Left colon (tissue), 2 donors: ENCODE results near the gene ARID5B. TPM values are rescaled to one million over a fixed set of nuclear protein-coding genes. Genes with fewer than 3 reads are reported as not detected.
"Not testable (repeated sequence)": the region's sequence is repeated elsewhere in the genome, so short reads cannot be mapped to it uniquely, and the experiment has no call there.

Source experiments
- ATAC-seq: fragments of 200-7000 bp; cut with Tn5 transposase; one replicate; pipeline ENCODE4 v1.9.1; 2020; ENCODE audit warnings: mild to moderate bottlenecking, moderate library complexity
- DNase-seq, 2 donors: peaks; one replicate each; pipeline ENCODE4 v3.0.0-alpha.2; 2020
- intact Hi-C, 2 donors: fragments of 100-400 bp; cut with DNase I in 1 of 2; cut with micrococcal nuclease in 1 of 2; formaldehyde crosslinking; loops; one replicate each; pipeline versions ENCODE4 v1.11.2 to v1.14.0; 2022; cut with DNase I, micrococcal nuclease
- total RNA-seq, 2 donors: library from RNA; stranded (reverse); fragmentation: NEBNext Ultra II Directional; extraction: Animal tissue kit (Norgen Biotek cat#: 25700); gene quantifications; one replicate each; pipeline ENCODE4 v1.2.1, GENCODE V29; 2021
- donor health status: DM: no; HTN: no; CAD: no.
- donor health status: DM: yes; HTN: yes; CAD: no.

ARID5B gene
- total RNA-seq, 2 donors from 2014 or later, result 20.0 to 20.5 TPM

- DNase-seq, result no peak
- intact Hi-C loops, result no loop called here
- ATAC-seq, result no peak
Observed at GRCh38 chr10:61973169-61973568, 71.7 kb downstream of the ARID5B start.

DNA sequence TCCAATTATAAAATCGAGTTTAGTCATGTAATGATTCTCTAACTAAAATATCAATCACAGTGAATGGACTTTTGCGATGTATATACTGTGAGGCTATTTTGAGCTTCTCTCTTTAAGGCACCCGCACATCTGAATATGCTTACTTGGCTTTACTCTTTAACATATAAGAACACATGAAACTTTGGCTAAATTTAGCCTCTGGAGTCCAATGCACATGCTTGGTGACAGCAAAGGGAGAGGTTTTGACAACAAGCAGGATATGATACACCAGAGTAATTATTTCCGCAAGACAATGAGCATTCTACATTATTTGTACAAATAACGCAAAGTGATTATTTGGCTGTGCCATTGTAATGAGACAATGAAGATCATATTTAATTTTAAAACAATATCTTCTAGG lies 72.4 kb downstream of the ARID5B start:
- no peak for ATAC-seq
- no peak for DNase-seq

GRCh38 chr10:61974601-61975390 lies 73.3 kb downstream of the ARID5B start:
- intact Hi-C loops, result no loop called here
- no peak for ATAC-seq
- DNase-seq, result peak; percentile 51 to 74

More for the DNA sequence above, 72.4 kb downstream of the ARID5B start:
- intact Hi-C loops, result no loop called here

DNA sequence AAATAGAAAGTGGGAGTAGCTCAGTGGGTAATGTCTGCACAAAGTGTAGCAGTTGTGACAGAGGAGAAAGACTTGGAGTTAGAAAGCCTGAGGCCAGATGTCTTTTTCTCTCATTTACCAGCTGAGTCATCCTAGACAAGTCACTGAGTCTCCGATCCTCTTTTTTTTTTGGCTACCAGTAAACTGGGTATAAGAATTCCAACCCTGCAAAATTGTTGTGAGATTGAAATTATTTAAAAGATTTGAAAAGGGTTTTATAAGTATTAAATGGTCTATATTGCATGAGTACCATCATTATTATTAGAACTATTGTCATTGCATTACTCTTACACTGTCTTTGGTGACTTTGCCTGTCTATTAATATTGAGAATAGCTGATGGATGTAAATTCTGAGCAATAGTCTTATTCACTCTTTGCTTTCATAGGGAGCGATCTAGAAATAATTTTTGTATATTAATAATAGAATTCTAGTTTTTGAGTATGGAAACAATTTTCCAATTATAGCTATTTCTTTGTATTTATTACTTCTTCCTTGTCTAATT lies 74.0 kb downstream of the ARID5B start:
- intact Hi-C loops, result no loop called here
- DNase-seq (no peak), ATAC-seq (no peak)

GRCh38 chr10:61976951-61977721 lies 75.6 kb downstream of the ARID5B start:
- ATAC-seq, DNase-seq, intact Hi-C loops: not testable (repeated sequence)

GRCh38 chr10:61978965-61979364 lies 77.5 kb downstream of the ARID5B start:
- DNase-seq (no peak), ATAC-seq (no peak)
- intact Hi-C loops, result no loop called here

- intact Hi-C loops, result no loop called here
- DNase-seq (no peak), ATAC-seq (peak; percentile 80)
Observed at GRCh38 chr10:61981460-61981859, 80.0 kb downstream of the ARID5B start.

DNA sequence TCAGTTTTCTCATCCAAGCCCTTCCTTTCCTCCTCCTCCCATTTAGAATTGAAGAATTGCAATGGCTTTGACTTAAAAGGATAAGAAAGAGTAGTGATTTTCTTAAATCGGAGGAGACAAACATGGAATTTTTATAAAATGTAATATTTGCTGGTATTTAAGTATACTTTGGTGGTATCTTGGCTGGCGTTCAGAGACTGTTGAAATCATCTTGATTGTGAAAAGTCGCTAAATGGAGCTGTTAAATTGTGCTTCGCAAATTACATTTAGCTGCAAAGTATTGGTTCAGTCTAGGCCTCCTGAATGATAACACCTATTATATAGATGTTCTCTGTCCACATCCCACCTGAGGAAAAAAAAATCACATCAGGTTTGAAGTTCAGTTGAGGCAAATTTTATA lies 81.8 kb downstream of the ARID5B start:
- DNase-seq, result no peak
- intact Hi-C loops, result no loop called here
- no peak for ATAC-seq

DNA sequence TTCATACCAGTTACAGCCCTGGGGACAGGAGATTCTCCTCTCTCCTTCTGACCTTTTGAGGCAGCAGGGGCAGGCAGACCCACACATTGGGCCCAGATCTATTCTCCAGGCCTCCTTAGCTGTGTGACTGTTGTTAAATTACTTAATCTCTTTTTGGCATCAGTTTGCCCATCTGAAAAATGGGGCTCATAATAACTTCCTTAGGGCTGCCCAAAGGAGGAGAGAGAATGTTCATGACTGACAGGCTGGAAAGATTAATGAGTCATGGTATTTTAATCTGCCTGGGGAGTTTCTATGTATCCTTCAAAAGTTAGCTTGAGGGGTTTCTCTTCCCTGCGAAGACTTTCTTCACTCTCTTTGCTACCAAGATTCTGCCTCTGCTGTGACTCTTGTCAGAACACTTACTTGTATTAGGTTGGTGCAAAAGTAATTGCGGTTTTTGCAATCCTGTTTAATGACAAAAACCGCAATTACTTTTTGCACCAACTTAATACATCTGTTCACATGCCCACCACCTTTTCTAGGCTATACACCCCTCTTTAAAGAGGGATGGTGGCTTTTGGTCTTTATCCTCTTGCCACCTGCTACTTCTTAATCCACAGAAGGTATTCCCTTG lies 83.4 kb downstream of the ARID5B start:
- intact Hi-C loops, result no loop called here
- DNase-seq (no peak), ATAC-seq (no peak)

- intact Hi-C loops, result no loop called here
- DNase-seq (no peak), ATAC-seq (no peak)
Observed at GRCh38 chr10:61985715-61986114, 84.2 kb downstream of the ARID5B start.

DNA sequence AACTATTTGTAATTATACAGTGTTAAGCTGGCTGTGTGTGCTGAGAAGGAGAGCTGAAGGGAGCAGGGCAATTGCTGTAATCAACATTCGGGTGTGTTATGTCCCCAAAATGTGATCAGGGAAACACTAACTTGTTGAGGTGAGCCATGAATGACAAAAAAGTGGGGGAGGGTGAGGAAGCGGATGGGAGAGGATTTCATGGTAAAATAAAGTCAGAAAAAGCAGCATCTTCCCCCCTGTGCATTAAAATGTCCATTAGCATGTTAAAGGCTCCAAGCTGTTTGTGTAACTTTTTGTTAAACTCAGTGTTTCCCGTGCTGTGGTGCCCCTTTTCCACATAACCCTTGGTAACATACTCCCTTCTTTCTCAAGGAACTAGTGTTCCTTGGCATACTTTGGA lies 84.9 kb downstream of the ARID5B start:
- ATAC-seq, result no peak
- intact Hi-C loops, result no loop called here
- DNase-seq, result no peak

DNA sequence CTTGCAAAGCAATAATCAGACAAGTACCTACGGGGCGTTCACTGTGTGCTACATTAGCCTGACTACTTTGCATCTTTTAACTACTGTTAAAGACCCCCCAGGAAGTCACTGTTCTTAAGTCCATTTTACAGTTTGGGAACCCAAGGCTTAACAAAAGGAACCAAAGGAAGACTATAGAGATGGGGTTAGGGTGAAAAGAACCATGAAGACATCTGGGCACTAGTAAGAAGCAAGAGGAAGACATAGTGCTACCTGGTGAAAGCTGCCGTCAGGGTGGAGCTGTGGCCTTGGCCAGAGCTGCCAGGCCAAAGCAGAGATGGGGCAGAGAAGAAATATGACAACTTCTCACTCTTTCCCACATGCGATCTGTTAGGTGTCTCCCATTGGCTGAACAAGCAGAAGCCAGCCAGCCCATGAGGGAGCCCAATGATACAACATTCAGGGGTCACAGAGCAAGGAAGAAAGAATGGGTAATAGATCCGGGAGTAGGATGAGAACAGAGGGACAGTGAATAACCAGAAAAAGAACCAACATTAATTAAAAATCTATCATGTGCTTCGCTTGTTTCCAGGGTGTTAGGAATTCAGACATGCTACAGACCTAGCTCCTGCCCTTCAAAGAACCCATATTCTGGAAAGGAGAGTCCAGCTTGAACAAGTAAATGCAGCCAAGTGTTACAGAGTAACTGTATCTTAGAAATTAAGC lies 85.4 kb downstream of the ARID5B start:
- no peak for ATAC-seq
- intact Hi-C loops, result no loop called here
- DNase-seq, result no peak

DNA sequence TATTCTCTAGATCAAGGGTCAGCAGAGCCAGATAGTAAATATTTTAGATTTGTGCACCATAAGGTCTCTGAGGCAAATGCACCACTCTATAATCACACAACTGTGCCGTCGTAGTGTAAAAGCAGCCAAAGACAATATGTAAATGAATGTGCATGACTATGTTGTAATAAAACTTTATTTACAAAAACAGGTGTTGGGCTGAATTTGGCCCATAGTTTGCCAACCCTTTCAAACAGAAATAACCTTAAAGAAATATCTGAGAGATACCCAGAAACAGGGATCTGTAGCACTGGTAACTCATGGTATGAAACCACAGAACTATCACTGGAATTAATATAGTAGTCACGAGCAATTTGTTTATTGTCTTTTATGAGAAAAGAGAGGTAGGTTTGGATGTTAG lies 86.0 kb downstream of the ARID5B start:
- DNase-seq (no peak), ATAC-seq (no peak)
- intact Hi-C loops, result no loop called here

GRCh38 chr10:61987951-61988379 lies 86.5 kb downstream of the ARID5B start:
- intact Hi-C loops, result no loop called here
- ATAC-seq (peak; percentile 65), DNase-seq (no peak)

- no peak for DNase-seq
- intact Hi-C loops, result no loop called here
- ATAC-seq, result no peak
Observed at GRCh38 chr10:61989995-61990760, 88.7 kb downstream of the ARID5B start.

DNA sequence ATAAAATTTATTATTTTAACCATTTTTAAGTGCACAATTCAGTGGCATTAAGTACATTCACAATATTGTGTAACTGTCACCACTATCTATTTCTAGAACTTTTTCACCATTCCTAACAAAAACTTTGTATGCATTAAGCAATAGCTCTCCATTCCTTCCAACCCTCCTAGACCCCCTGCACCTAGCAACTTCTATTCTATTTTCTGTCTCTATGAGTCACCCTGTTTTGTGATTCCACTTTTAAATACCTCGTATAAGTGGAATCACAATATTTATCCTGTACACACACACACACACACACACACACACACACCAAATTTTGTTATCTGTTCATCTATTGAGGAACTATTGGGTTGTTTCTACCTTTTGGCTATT lies 89.2 kb downstream of the ARID5B start:
- intact Hi-C loops, result no loop called here
- no peak for ATAC-seq

DNA sequence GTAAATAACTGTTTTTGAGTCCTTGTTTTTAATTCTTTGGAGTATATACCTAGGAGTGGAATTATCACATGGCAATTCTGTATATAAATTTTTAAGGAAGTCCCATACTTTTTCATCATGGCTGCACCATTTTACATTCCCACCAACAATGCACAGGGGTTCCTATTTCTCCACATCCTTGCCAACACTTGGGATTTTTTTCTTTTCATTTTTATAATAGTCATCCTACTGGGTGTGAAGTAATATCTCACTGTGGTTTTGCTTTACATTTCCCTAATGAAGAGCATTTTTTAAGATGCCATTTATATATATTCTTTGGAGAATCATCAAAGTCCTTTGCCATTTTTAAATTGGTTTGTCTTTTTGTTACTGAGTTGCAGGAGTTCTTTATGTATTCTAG lies 89.7 kb downstream of the ARID5B start:
- intact Hi-C loops, result no loop called here
- no peak for DNase-seq
- ATAC-seq, result no peak

More for the DNA sequence above, 89.2 kb downstream of the ARID5B start:
- DNase-seq, result no peak

DNA sequence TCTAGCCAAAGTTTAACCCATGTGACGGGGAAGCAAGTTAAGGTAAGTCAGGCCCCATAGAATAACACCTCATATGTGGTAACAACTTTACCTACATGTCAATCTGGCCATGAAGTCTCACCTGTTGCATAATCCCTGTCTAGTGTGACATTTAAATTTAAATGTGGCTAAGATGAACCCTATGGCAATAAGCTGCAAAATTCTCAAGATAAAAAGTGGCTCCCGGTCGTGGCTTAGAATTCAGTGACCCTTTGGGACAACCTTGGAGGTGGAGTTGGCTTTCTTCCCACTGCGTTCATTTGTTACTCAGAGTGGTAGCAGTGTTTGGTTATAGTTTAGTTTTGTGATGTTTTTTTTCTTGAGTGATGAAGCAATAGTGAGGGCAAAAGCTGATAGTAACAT lies 90.6 kb downstream of the ARID5B start:
- intact Hi-C loops, result no loop called here
- DNase-seq (no peak), ATAC-seq (no peak)
